Caki2 (cell line): Measurements from ENCODE around the gene RAP2A. TPM values are rescaled to one million over a fixed set of nuclear protein-coding genes. Genes with fewer than 3 reads are reported as not detected.

Experiments used
- DNase-seq: peaks from one replicate; pipeline ENCODE4 v3.0.0-alpha.2; 2015; ENCODE audit warnings: low read depth
- in situ Hi-C: cut with HindIII; loops from 2 replicates; pipeline ENCODE4 v1.10.0; 2016; ENCODE audit warnings: low sequenced_read_pairs, low pct_unique_long_range_greater_than_20kb, mixed read lengths
- total RNA-seq: library from RNA; depleted of rRNA; stranded (reverse); fragments of >200 nt; shearing (Covaris generic); gene quantifications from 2 replicates; pipeline ENCODE4 v1.2.3, GENCODE V29; 2014; ENCODE audit warnings: low replicate concordance; rRNA removed

RAP2A gene
- total RNA-seq, 1 experiment from 2014 or later: 10.3 TPM

GRCh38 chr13:97517967-97518366, 84.0 kb downstream of the RAP2A start:
- in situ Hi-C loops: no loop called here
- DNase-seq: no peak

Other genes starting within 250 kb of the RAP2A start
- 9.6 and 14.0 TPM in 2 replicates for gene MBNL2, start 211.8 kb upstream of the RAP2A start, total RNA-seq